GM12872 (cell line): ENCODE results near the gene C2CD2.

Source experiments
- CTCF ChIP-seq: IDR thresholded peaks from 3 replicates; pipeline ENCODE4 v1.5.1; 2011; ENCODE audit warnings: low read depth, mild to moderate bottlenecking, low read length, moderate library complexity; ENCODE audit not compliant: insufficient read depth

Gene C2CD2

GRCh38 chr21:41933313-41934079 lies 20.3 kb downstream of the C2CD2 start:
- no peak for TF ChIP-seq CTCF

- no peak for TF ChIP-seq CTCF
Measured at GRCh38 chr21:41932576-41933312, 21.1 kb downstream of the C2CD2 start.

GRCh38 chr21:41932191-41932575 lies 21.6 kb downstream of the C2CD2 start:
- TF ChIP-seq CTCF = no peak

- TF ChIP-seq CTCF = no peak
Measured at GRCh38 chr21:41931041-41931451, 22.8 kb downstream of the C2CD2 start.

GRCh38 chr21:41929248-41929647 lies 24.6 kb downstream of the C2CD2 start:
- TF ChIP-seq CTCF = no peak

- no peak for TF ChIP-seq CTCF
Measured at GRCh38 chr21:41928621-41929220, 25.1 kb downstream of the C2CD2 start.

- TF ChIP-seq CTCF = no peak
Measured at GRCh38 chr21:41927727-41928409, 25.9 kb downstream of the C2CD2 start.
